Right cardiac atrium (tissue), 5 donors: ENCODE measurements around the gene ENDOD1. TPM values are rescaled to one million over a fixed set of nuclear protein-coding genes. Genes with fewer than 3 reads are reported as not detected.
A peak's percentile ranks its signal among the peaks of the same experiment; 100 is the strongest.

ENCODE experiments used
- ATAC-seq, 2 donors: fragments of 200-7000 bp; cut with Tn5 transposase; one replicate each; pipeline versions ENCODE4 v1.8.0 to v1.9.1; 2020; ENCODE audit warnings: moderate library complexity in 2 of 2, mild to moderate bottlenecking in 1 of 2
- DNase-seq, 3 donors: peaks; one replicate each; pipeline ENCODE4 v3.0.0-alpha.2; 2020
- H3K27ac ChIP-seq: one replicate; pipeline ENCODE4 v1.5.1; 2013; ENCODE audit warnings: mild to moderate bottlenecking, low read length, control low read depth, moderate library complexity
- H3K27me3 ChIP-seq: one replicate; pipeline ENCODE4 v1.6.1; 2013; ENCODE audit not compliant: control insufficient read depth, insufficient read depth
- H3K4me1 ChIP-seq: one replicate; pipeline ENCODE4 v1.6.1; 2013; ENCODE audit warnings: low read length; ENCODE audit not compliant: control insufficient read depth, insufficient read depth
- H3K4me3 ChIP-seq: one replicate; pipeline ENCODE4 v1.5.1; 2013; ENCODE audit warnings: low read length, control low read depth
- H3K9me3 ChIP-seq: one replicate; pipeline ENCODE4 v1.6.1; 2013; ENCODE audit warnings: low read length; ENCODE audit not compliant: control insufficient read depth
- WGBS: extraction: QIAGEN DNeasy Blood & Tissue Kit; methylation state at CpG from one replicate; pipeline ENCODE4 v1.1.7; 2013; 5-methylcytosine and 5-hydroxymethylcytosine counted together
- intact Hi-C, 4 donors: fragments of 100-400 bp; cut with DNase I; formaldehyde crosslinking; loops; one replicate each; pipeline versions ENCODE4 v1.11.0 to v1.14.0; 2022 to 2023
- polyA plus RNA-seq: library from polyadenylated mRNA; stranded (reverse); fragments of 200-250 nt; gene quantifications from one replicate; pipeline ENCODE4 v1.2.3, GENCODE V29; 2013
- total RNA-seq, 4 donors: library from RNA; stranded (reverse); fragmentation: NEBNext Ultra II Directional; extraction: Animal tissue kit (Norgen Biotek cat#: 25700); gene quantifications; one replicate each; pipeline ENCODE4 v1.2.1, GENCODE V29; 2021
- donor health status: healthy with polysubstance abuse.
- donor health status: DM: no; HTN: yes; CAD: no.
- donor health status: DM: no; HTN: no; CAD: no.
- donor health status: DM: no; HTN: yes; CAD: no; lungs with severe emphysema.
- donor health status: DM: yes; HTN: yes; CAD: no.

ENDOD1 gene
- total and polyA plus RNA-seq, 5 donors = 8.8 to 19.5 (median 14.5) TPM

- Histone ChIP-seq H3K27ac (no peak overlapping the region), H3K27me3 (no peaks in the 10 kb centered on the region), H3K9me3 (no peaks in the 10 kb centered on the region), H3K4me1 (no peaks in the 10 kb centered on the region), H3K4me3 (no peak overlapping the region)
- intact Hi-C loops = no loop called here
- DNase-seq = no peak
- WGBS = 92% methylated on average over 8 of the region's 8 CpGs
- ATAC-seq = no peak
Measured at GRCh38 chr11:95057959-95058358, 31.7 kb upstream of the ENDOD1 start.

- H3K4me3 ChIP-seq = no peak overlapping the region
- DNase-seq (peak in 1 of 3 donors; percentile 45), ATAC-seq (no peak)
- 82% methylated on average over 1 of the region's 1 CpG for whole genome bisulfite sequencing
- intact Hi-C loops = no loop called here
- no peak overlapping the region for H3K27ac ChIP-seq
- H3K9me3 ChIP-seq = no peaks in the 10 kb centered on the region
- H3K4me1 ChIP-seq = no peaks in the 10 kb centered on the region
- no peaks in the 10 kb centered on the region for H3K27me3 ChIP-seq
Measured at GRCh38 chr11:95058621-95059020, 31.0 kb upstream of the ENDOD1 start.

GRCh38 chr11:95059046-95059445 is 30.6 kb upstream of the ENDOD1 start:
- ATAC-seq (no peak), DNase-seq (no peak)
- intact Hi-C loops = no loop called here
- WGBS = 79% methylated on average over 6 of the region's 6 CpGs
- Histone ChIP-seq H3K27ac (no peak overlapping the region), H3K9me3 (no peaks in the 10 kb centered on the region), H3K4me1 (no peaks in the 10 kb centered on the region), H3K27me3 (no peaks in the 10 kb centered on the region), H3K4me3 (no peak overlapping the region)

DNA sequence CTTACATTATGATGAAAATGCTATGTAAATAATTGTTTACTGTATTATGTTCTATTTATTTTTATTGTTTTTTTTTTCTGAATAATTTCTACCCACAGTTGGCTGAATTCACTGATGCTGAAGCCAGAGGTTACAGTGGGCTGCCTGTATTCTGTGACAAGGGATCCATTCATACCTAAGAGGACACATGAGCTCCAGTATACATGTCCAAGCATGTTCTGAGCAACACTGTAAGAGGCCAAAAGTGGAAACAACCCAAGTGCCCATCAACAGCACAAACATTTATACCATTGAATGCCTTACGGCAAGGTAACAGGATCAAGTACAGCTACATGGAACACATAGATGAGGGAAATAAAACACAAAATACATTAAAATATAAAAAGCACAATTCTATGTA is 24.3 kb upstream of the ENDOD1 start:
- no peaks in the 10 kb centered on the region for H3K27me3 ChIP-seq
- H3K9me3 ChIP-seq = no peaks in the 10 kb centered on the region
- DNase-seq (no peak), ATAC-seq (no peak)
- WGBS = 91% methylated on average over 1 of the region's 1 CpG
- no peaks in the 10 kb centered on the region for H3K4me1 ChIP-seq
- no peak overlapping the region for H3K27ac ChIP-seq
- no peak overlapping the region for H3K4me3 ChIP-seq
- intact Hi-C loops = loop anchor here in 2 of 4 donors (5.0 to 10.0 kb wide), 2 partner anchors 82 to 699 kb away; no protein-coding TSS in a partner anchor

DNA sequence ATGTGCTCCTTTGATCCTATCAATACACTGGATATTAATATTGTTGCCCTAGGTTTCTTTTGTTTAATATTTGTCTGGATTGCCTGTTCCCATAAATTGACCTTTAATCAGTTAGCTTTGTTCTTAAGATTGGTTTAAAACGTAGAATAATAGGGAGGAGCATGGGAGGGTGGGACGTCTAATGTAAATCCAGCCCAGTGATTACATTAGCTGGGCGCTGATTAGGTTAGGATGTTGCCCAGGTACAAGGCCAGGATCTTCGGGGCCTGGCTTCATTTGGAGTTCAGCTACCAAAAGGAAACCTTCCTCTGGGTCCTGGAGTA is 23.0 kb upstream of the ENDOD1 start, which contains the start of gene SRSF8:
Gene SRSF8 (plus strand): TSS at position 204 of the 323 bp plus-strand sequence. CDS start 308 bp downstream, outside the sequence.
- Histone ChIP-seq H3K27me3 (no peaks in the 10 kb centered on the region), H3K9me3 (no peaks in the 10 kb centered on the region), H3K4me1 (no peaks in the 10 kb centered on the region), H3K27ac (peak within 1 kb of the TSS; percentile 97), H3K4me3 (peak within 1 kb of the TSS; percentile 82)
- intact Hi-C loops = loop anchor here in 2 of 4 donors (5.0 to 10.0 kb wide), 2 partner anchors 81 to 698 kb away; no protein-coding TSS in a partner anchor
- no peak for DNase-seq
- no peak for ATAC-seq
- 0% methylated on average over 4 of the region's 4 CpGs for WGBS

GRCh38 chr11:95067039-95067840 is 22.4 kb upstream of the ENDOD1 start:
- no peaks in the 10 kb centered on the region for H3K27me3 ChIP-seq
- H3K27ac ChIP-seq = peak overlapping the region; percentile 97
- peak overlapping the region; percentile 82 for H3K4me3 ChIP-seq
- peak; percentile 90 to 96 (median 95) for DNase-seq
- H3K9me3 ChIP-seq = no peaks in the 10 kb centered on the region
- intact Hi-C loops = loop anchor here in 2 of 4 donors (5.0 to 10.0 kb wide), 2 partner anchors 80 to 698 kb away; no protein-coding TSS in a partner anchor
- peak; percentile 93 to 94 for ATAC-seq
- no peaks in the 10 kb centered on the region for H3K4me1 ChIP-seq
- WGBS = under 1% methylated on average over 98 of the region's 98 CpGs

DNA sequence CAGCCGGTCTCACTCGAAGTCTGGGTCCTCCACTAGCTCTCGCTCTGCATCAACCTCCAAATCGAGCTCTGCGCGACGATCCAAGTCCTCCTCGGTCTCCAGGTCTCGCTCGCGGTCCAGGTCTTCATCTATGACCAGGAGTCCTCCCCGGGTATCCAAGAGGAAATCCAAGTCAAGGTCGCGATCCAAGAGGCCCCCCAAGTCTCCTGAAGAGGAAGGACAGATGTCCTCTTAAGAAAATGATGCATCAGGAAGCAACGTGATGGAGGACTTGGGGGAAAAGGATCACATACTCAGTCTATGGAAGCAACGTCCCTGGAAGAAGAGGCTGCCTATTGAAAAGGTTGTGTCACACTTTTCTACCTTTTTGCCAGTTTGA is 21.8 kb upstream of the ENDOD1 start:
- Histone ChIP-seq H3K4me3 (peak overlapping the region; percentile 82), H3K4me1 (no peaks in the 10 kb centered on the region), H3K27me3 (no peaks in the 10 kb centered on the region), H3K9me3 (no peaks in the 10 kb centered on the region), H3K27ac (peak overlapping the region; percentile 97)
- WGBS = under 1% methylated on average over 16 of the region's 16 CpGs
- intact Hi-C loops = loop anchor here in 3 of 4 donors (2.0 to 10.0 kb wide), 3 partner anchors 79 to 697 kb away; no protein-coding TSS in a partner anchor
- DNase-seq = no peak
- ATAC-seq = peak in 1 of 2 donors; percentile 3

DNA sequence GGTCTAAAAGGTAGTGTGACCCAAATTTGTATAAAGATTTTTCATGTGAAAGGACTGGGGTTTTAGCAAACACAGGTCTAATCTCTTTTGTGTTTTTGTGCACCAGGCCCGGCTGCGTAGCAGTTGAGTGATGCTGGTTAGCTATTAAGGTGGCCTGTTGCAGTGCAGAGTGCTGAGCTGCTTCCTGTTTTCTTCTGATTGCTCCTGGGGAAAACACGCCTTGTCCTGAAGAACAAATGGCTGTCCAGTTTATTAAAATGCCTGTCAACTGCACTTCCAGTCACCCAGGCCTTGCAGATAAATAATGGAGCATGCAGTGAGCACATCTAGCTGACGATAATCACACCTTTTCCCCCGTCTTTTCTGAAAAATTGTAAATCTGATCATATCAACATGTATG is 21.1 kb upstream of the ENDOD1 start:
- intact Hi-C loops = loop anchor here in 3 of 4 donors (2.0 to 10.0 kb wide), 3 partner anchors 79 to 696 kb away; no protein-coding TSS in a partner anchor
- peak; percentile 76 to 89 (median 79) for DNase-seq
- H3K27me3 ChIP-seq = no peaks in the 10 kb centered on the region
- H3K27ac ChIP-seq = no peak overlapping the region
- no peaks in the 10 kb centered on the region for H3K9me3 ChIP-seq
- ATAC-seq = peak; percentile 90 to 93
- WGBS = 2% methylated on average over 5 of the region's 5 CpGs
- no peaks in the 10 kb centered on the region for H3K4me1 ChIP-seq
- peak overlapping the region; percentile 82 for H3K4me3 ChIP-seq

- Histone ChIP-seq H3K9me3 (no peaks in the 10 kb centered on the region), H3K4me3 (no peak overlapping the region), H3K27me3 (no peaks in the 10 kb centered on the region), H3K4me1 (peaks cover 6% of the 10 kb centered on the region), H3K27ac (no peak overlapping the region)
- ATAC-seq = no peak
- intact Hi-C loops = no loop called here
- no peak for DNase-seq
- WGBS = 92% methylated on average over 1 of the region's 1 CpG
Measured at GRCh38 chr11:95070471-95070870, 19.2 kb upstream of the ENDOD1 start.

- intact Hi-C loops = no loop called here
- ATAC-seq (no peak), DNase-seq (no peak)
- no peak overlapping the region for H3K27ac ChIP-seq
- no peak overlapping the region for H3K4me3 ChIP-seq
- H3K4me1 ChIP-seq = peaks cover 6% of the 10 kb centered on the region
- no peaks in the 10 kb centered on the region for H3K27me3 ChIP-seq
- H3K9me3 ChIP-seq = no peaks in the 10 kb centered on the region
Measured at GRCh38 chr11:95072948-95073347, 16.7 kb upstream of the ENDOD1 start.

DNA sequence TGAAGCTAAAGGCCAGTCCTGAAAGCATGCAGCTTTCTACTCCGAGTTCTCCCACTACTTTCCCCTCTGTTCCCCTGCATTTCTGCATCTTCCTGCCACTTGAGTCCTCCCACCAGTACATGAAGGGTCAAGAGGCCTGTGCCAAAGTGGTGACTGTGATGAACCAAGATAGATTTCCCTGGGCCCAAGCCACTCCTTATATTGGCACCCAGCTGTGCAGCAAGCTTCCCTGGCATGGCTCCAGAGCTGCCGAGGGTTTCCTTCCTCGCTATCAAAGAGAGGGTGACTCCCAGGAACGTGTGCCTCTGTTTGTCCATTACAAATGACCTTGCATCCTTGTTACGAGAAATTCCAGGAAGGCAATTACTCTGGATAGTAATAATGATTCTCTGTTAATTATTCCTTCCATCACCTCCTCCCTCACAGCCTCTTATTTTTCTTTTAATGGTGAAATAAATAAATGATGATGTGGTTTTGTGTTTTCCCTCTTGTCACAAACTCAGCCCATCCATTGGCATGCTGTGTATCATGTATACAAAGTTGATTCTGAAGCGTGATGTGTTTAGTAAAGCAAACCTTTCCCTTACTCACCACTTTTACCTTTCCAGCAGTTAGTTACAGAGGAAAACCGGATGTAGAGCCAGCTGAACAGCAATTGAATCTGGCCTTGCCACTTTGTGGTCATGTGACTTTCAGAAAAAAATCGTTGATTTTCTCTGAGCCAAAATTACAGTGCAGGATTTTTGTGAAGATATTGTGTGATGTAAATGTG is 14.7 kb upstream of the ENDOD1 start:
- peak; percentile 83 to 90 for ATAC-seq
- Histone ChIP-seq H3K4me1 (peaks cover 6% of the 10 kb centered on the region), H3K4me3 (no peak overlapping the region), H3K27me3 (no peaks in the 10 kb centered on the region), H3K27ac (peak overlapping the region; percentile 28), H3K9me3 (no peaks in the 10 kb centered on the region)
- peak; percentile 82 to 88 (median 87) for DNase-seq
- 23% methylated on average over 8 of the region's 8 CpGs for WGBS
- intact Hi-C loops = no loop called here
